PC-3 (cell line): Measurements from ENCODE around the gene LEP.

Experiments used
- EZH2phosphoT487 ChIP-seq: fragments of 300-600 bp; sonication (generic); IDR thresholded peaks from 2 replicates; pipeline ENCODE4 v1.6.1; 2018; ENCODE audit warnings: mild to moderate bottlenecking, antibody characterized with exemption, low read length, borderline replicate concordance
- TF ChIP-seq, protein P1 (sequence below): fragments of 300-600 bp; sonication (generic); conservative IDR thresholded peaks from 2 replicates; pipeline ENCODE4 v1.5.1; 2017; ENCODE audit warnings: antibody characterized with exemption, low read depth, mild to moderate bottlenecking, low read length

DNA sequence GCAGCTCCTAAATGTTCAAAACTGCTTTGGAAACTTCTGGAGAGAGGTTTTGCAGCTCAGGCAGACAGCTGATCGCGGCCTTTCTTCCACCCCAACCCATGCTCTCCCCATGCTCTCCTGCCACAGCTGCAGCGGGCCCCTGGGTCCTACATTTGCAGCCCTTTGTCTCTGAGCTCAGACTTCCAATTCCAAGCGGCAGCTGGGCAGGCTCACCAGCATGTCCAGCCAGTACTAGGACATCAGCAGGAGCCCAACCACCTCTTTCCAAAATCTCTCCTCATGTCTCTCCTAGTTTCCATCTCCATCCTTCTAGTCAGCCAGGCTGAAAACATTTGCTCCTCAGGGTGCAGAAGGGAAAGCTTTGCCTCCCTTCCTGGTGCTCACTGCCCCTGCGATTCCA is 6.0 kb downstream of the LEP start:
- TF ChIP-seq, protein P1, sequence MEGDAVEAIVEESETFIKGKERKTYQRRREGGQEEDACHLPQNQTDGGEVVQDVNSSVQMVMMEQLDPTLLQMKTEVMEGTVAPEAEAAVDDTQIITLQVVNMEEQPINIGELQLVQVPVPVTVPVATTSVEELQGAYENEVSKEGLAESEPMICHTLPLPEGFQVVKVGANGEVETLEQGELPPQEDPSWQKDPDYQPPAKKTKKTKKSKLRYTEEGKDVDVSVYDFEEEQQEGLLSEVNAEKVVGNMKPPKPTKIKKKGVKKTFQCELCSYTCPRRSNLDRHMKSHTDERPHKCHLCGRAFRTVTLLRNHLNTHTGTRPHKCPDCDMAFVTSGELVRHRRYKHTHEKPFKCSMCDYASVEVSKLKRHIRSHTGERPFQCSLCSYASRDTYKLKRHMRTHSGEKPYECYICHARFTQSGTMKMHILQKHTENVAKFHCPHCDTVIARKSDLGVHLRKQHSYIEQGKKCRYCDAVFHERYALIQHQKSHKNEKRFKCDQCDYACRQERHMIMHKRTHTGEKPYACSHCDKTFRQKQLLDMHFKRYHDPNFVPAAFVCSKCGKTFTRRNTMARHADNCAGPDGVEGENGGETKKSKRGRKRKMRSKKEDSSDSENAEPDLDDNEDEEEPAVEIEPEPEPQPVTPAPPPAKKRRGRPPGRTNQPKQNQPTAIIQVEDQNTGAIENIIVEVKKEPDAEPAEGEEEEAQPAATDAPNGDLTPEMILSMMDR, result no peak
- no peak for TF ChIP-seq EZH2phosphoT487
